ENCODE data around the gene NOXO1. TPM values are rescaled to one million over a fixed set of nuclear protein-coding genes. Genes with fewer than 3 reads are reported as not detected.

NOXO1 gene
- total RNA-seq (not detected), polyA plus RNA-seq (under 1 TPM; 0.06 to 0.15 TPM)
- long read RNA-seq, donor 1, result 0 reads
- long read RNA-seq, donor 2, result 0 reads
- long read RNA-seq, donor 3, result 0 reads

- WGBS, 4 donors, result 38 to 51% (median 40%) methylated on average over 4 to 6 of the region's 6 CpGs
- intact Hi-C loops (cut with DNase I), result no loop called here
- peaks cover 3 to 43% (median 20%) of the 10 kb centered on the region in 12 donors for H3K4me1 ChIP-seq
Observed at GRCh38 chr16:1981398-1981836, at the start of gene NOXO1. TSS of gene NOXO1 (minus strand) at chr16:1981469. CDS start at chr16:1981179, 290 bp downstream.

GRCh38 chr16:2030036-2030435 is 48.8 kb upstream of the NOXO1 start:
- Histone ChIP-seq H3K27ac (peak overlapping the region; percentile 81 to 98 (median 92)), H3K9me3 (no peaks in the 10 kb centered on the region), H3K4me3 (peak overlapping the region; percentile 17 to 98 (median 84)), H3K36me3 (peaks cover 0 to 38% (median 7%) of the 10 kb centered on the region in 9 donors), H3K4me1 (peaks cover 0 to 79% (median 38%) of the 10 kb centered on the region in 12 donors), H3K27me3 (peaks cover 0 to 17% (median 0%) of the 10 kb centered on the region in 9 donors)
- DNase-seq (no peak), ATAC-seq (no peak)
- no peak for TF ChIP-seq POLR2A (IDR thresholded peaks at IDR 0.05)
- no peak for TF ChIP-seq CTCF (IDR thresholded peaks at IDR 0.05)
- 63 to 77% (median 73%) methylated on average over 5 to 11 of the region's 11 CpGs for WGBS, 4 donors
- intact Hi-C loops (cut with DNase I), result no loop called here

More at GRCh38 chr16:1981398-1981836, at the start of gene NOXO1:
- Histone ChIP-seq H3K27ac (no peak within 1 kb of the TSS), H3K36me3 (peaks cover 4 to 39% (median 30%) of the 10 kb centered on the region in 9 donors), H3K4me3 (no peak within 1 kb of the TSS), H3K9me3 (no peaks in the 10 kb centered on the region), H3K27me3 (peaks cover 7 to 63% (median 36%) of the 10 kb centered on the region in 9 donors)
- ATAC-seq, result no peak
- DNase-seq, result no peak
- TF ChIP-seq CTCF (IDR thresholded peaks at IDR 0.05), result no peak
- no peak for TF ChIP-seq POLR2A (IDR thresholded peaks at IDR 0.05)

GRCh38 chr16:2029350-2029749 is 48.1 kb upstream of the NOXO1 start:
- H3K36me3 ChIP-seq, result peaks cover 0 to 33% (median 7%) of the 10 kb centered on the region in 9 donors
- WGBS, 4 donors, result 57 to 71% (median 67%) methylated on average over 10 to 22 of the region's 22 CpGs
- peaks cover 0 to 81% (median 37%) of the 10 kb centered on the region in 12 donors for H3K4me1 ChIP-seq
- ATAC-seq (no peak), DNase-seq (peak in 3 of 5 donors; percentile 32 to 50 (median 40))
- TF ChIP-seq CTCF (IDR thresholded peaks at IDR 0.05), result no peak
- TF ChIP-seq POLR2A (IDR thresholded peaks at IDR 0.05), result no peak
- H3K4me3 ChIP-seq, result peak overlapping the region; percentile 17 to 98 (median 84)
- H3K9me3 ChIP-seq, result no peaks in the 10 kb centered on the region
- intact Hi-C loops (cut with DNase I), result loop anchor here in 3 of 10 donors (2.0 to 10.0 kb wide), 2 partner anchors 17 to 55 kb away; partner anchors contain the start of genes NTHL1 (in 1 of the 3) and TSC2 (in 1 of the 3)
- peak overlapping the region; percentile 81 to 98 (median 92) for H3K27ac ChIP-seq
- H3K27me3 ChIP-seq, result peaks cover 0 to 17% (median 0%) of the 10 kb centered on the region in 9 donors

- DNase-seq, result peak in 1 of 5 donors; percentile 8
- Histone ChIP-seq H3K9me3 (no peaks in the 10 kb centered on the region), H3K4me3 (peak overlapping the region; percentile 17 to 98 (median 84)), H3K4me1 (peaks cover 0 to 83% (median 40%) of the 10 kb centered on the region in 12 donors), H3K27me3 (peaks cover 0 to 17% (median 0%) of the 10 kb centered on the region in 9 donors), H3K36me3 (peaks cover 0 to 29% (median 7%) of the 10 kb centered on the region in 9 donors), H3K27ac (peak overlapping the region; percentile 3 to 98 (median 92))
- ATAC-seq, result no peak
- TF ChIP-seq CTCF (IDR thresholded peaks at IDR 0.05) (no peak), POLR2A (IDR thresholded peaks at IDR 0.05) (no peak)
- WGBS, 4 donors, result 51 to 70% (median 66%) methylated on average over 9 to 18 of the region's 18 CpGs
- intact Hi-C loops (cut with DNase I), result loop anchor here in 3 of 10 donors (2.0 to 10.0 kb wide), 2 partner anchors 18 to 56 kb away; partner anchors contain the start of genes NTHL1 (in 1 of the 3) and TSC2 (in 1 of the 3)
Observed at GRCh38 chr16:2028620-2029220, 47.5 kb upstream of the NOXO1 start.

All from heart left ventricle (tissue), 16 donors.